OCI-LY7 (cell line): ENCODE data around the gene MAX. TPM values are rescaled to one million over a fixed set of nuclear protein-coding genes. Genes with fewer than 3 reads are reported as not detected.

Experiments used
- BruUV-seq: library from RNA; stranded (reverse); fragments of 400-500 nt; replicated peaks from 2 replicates; lab custom pipeline; 2021; lab: Mats Ljungman, UMichigan
- CTCF ChIA-PET: fragments of 300-600 bp; sonication (Branson Sonifier 250); formaldehyde crosslinking; loops from one replicate; lab custom pipeline; 2022; ENCODE audit warnings: antibody characterized with exemption; ENCODE audit not compliant: unreplicated experiment; lab: Charles Lee
- POLR2A ChIA-PET: fragments of 300-600 bp; sonication (Branson Sonifier 250); formaldehyde crosslinking; loops from one replicate; lab custom pipeline; 2022; ENCODE audit warnings: antibody characterized with exemption; lab: Charles Lee
- DNase-seq: peaks from one replicate; pipeline ENCODE4 v3.0.0-alpha.2; 2015; ENCODE audit warnings: low spot score
- H2AFZ ChIP-seq: fragments of 200-600 bp; sonication (generic), shearing (Covaris generic); 2 replicates; pipeline ENCODE4 v1.6.1; 2014; ENCODE audit warnings: mild to moderate bottlenecking, antibody characterized with exemption, low read length, moderate library complexity
- H3K27ac ChIP-seq: fragments of 200-600 bp; sonication (generic); 2 replicates; pipeline ENCODE4 v1.5.1; 2014; ENCODE audit warnings: mixed run types, low read depth, mild to moderate bottlenecking, moderate library complexity, low read length, inconsistent platforms; ENCODE audit not compliant: poor library complexity, severe bottlenecking
- H3K36me3 ChIP-seq: fragments of 200-600 bp; sonication (generic); 2 replicates; pipeline ENCODE4 v1.6.1; 2014; ENCODE audit warnings: mild to moderate bottlenecking, antibody characterized with exemption, low read length, moderate library complexity, mixed read lengths; ENCODE audit not compliant: insufficient read depth
- H3K4me1 ChIP-seq: fragments of 200-600 bp; sonication (generic); 2 replicates; pipeline ENCODE4 v1.5.1; 2014; ENCODE audit warnings: mild to moderate bottlenecking, low read length; ENCODE audit not compliant: insufficient read depth, poor library complexity, severe bottlenecking
- H3K4me2 ChIP-seq: fragments of 200-600 bp; sonication (generic); 2 replicates; pipeline ENCODE4 v1.6.1; 2014; ENCODE audit warnings: mild to moderate bottlenecking, low read length
- H3K4me3 ChIP-seq: fragments of 200-600 bp; sonication (generic); 2 replicates; pipeline ENCODE4 v1.5.1; 2014; ENCODE audit warnings: mild to moderate bottlenecking, low read depth, low read length; ENCODE audit not compliant: poor library complexity, severe bottlenecking
- H3K79me2 ChIP-seq: fragments of 200-600 bp; sonication (generic); 2 replicates; pipeline ENCODE4 v1.6.1; 2016; ENCODE audit warnings: low read depth, mild to moderate bottlenecking, low read length, moderate library complexity, mixed read lengths; ENCODE audit not compliant: insufficient read depth
- H3K9me2 ChIP-seq: fragments of 200-600 bp; sonication (generic); 2 replicates; pipeline ENCODE4 v1.6.1; 2016; ENCODE audit warnings: mild to moderate bottlenecking, low read length, mixed read lengths; ENCODE audit not compliant: insufficient read depth
- H3K9me3 ChIP-seq: fragments of 200-600 bp; sonication (generic); 2 replicates; pipeline ENCODE4 v1.6.1; 2014; ENCODE audit warnings: mild to moderate bottlenecking, mixed run types, low read length, mixed read lengths
- H4K20me1 ChIP-seq: fragments of 200-600 bp; sonication (generic); 2 replicates; pipeline ENCODE4 v1.6.1; 2014; ENCODE audit warnings: mild to moderate bottlenecking, antibody characterized with exemption, low read length, moderate library complexity, mixed read lengths; ENCODE audit not compliant: insufficient read depth
- EZH2phosphoT487 ChIP-seq: fragments of 200-600 bp; sonication (generic); IDR thresholded peaks from 2 replicates; pipeline ENCODE4 v1.6.1; 2018; ENCODE audit warnings: low read depth, borderline replicate concordance, mild to moderate bottlenecking, mixed run types, antibody characterized with exemption, low read length, moderate library complexity, mixed read lengths
- intact Hi-C: fragments of 100-400 bp; cut with micrococcal nuclease; formaldehyde crosslinking; loops from one replicate; pipeline ENCODE4 v1.10.0; 2022; ENCODE audit not compliant: unreplicated experiment
- total RNA-seq, 2 experiments: library from RNA; depleted of rRNA in 1 of 2; stranded (reverse); fragments of >200 nt in 1 of 2; shearing (Covaris generic) in 1 of 2; gene quantifications; 2 replicates each; pipeline ENCODE4 v1.2.3, GENCODE V29; 2014 to 2022
- TF ChIP-seq, protein P1 (sequence below): fragments of 200-600 bp; sonication (generic); conservative IDR thresholded peaks from 2 replicates; pipeline ENCODE4 v1.5.1; 2014; ENCODE audit warnings: mild to moderate bottlenecking, antibody characterized with exemption, low read length, moderate library complexity, mixed read lengths

MAX gene
- total RNA-seq, 2 experiments from 2014 or later, result 58.3 to 94.1 TPM

- TF ChIP-seq EZH2phosphoT487, result no peak
- TF ChIP-seq, protein P1, sequence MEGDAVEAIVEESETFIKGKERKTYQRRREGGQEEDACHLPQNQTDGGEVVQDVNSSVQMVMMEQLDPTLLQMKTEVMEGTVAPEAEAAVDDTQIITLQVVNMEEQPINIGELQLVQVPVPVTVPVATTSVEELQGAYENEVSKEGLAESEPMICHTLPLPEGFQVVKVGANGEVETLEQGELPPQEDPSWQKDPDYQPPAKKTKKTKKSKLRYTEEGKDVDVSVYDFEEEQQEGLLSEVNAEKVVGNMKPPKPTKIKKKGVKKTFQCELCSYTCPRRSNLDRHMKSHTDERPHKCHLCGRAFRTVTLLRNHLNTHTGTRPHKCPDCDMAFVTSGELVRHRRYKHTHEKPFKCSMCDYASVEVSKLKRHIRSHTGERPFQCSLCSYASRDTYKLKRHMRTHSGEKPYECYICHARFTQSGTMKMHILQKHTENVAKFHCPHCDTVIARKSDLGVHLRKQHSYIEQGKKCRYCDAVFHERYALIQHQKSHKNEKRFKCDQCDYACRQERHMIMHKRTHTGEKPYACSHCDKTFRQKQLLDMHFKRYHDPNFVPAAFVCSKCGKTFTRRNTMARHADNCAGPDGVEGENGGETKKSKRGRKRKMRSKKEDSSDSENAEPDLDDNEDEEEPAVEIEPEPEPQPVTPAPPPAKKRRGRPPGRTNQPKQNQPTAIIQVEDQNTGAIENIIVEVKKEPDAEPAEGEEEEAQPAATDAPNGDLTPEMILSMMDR, result no peak
- H2AFZ ChIP-seq, result no peak overlapping the region
- no peak overlapping the region for H3K4me3 ChIP-seq
- H3K36me3 ChIP-seq, result peaks cover 13% of the 10 kb centered on the region
- H3K27ac ChIP-seq, result no peak overlapping the region
- H4K20me1 ChIP-seq, result no peaks in the 10 kb centered on the region
- ChIA-PET CTCF (no interaction called here), POLR2A (interaction anchor here (0.7 kb wide), 1 partner anchor 452 kb away, joined by 9 read pairs; no protein-coding TSS in a partner anchor)
- intact Hi-C loops, result no loop called here
- H3K9me2 ChIP-seq, result no peaks in the 10 kb centered on the region
- no peak for DNase-seq
- no peaks in the 10 kb centered on the region for H3K79me2 ChIP-seq
- H3K9me3 ChIP-seq, result no peaks in the 10 kb centered on the region
- no TSS peak for BruUV-seq
- no peak overlapping the region for H3K4me2 ChIP-seq
- no peaks in the 10 kb centered on the region for H3K4me1 ChIP-seq
Observed at GRCh38 chr14:65041434-65041915, 60.8 kb downstream of the MAX start.

DNA sequence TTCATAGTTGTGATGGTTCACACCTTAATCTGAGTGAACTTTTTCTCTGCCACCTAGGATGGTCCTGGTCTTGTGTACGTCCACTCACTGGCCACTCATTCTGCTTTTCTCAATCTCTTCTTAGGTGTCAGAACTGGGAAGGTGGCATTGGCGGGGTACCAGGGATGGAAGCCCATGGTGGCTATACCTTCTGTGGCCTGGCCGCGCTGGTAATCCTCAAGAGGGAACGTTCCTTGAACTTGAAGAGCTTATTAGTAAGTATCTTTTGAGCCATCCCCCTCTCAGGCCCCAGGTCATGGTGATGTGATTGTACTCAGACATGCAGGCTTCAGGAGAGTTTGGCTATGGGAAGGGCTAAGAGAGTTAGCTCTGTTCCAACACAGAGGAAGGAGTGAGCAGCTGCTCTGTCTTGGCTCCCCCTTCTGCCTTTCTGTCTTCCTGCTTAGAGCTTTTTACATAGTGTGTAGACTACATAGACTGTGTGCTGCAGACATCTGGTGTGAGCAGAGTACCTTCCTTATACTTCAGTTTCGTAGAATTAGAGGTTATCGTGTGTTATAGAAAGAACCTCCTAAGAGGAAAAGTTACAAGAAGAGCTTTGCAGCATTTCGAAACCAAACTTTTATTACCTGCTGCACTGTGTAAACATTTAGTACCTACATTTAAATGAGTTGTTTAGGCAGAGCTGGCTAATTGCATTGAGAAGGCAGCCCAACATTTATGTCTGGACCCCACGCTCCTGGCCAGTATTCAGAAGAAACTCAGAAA lies 61.5 kb downstream of the MAX start:
- Histone ChIP-seq H3K79me2 (no peaks in the 10 kb centered on the region), H3K9me2 (no peaks in the 10 kb centered on the region), H3K9me3 (no peaks in the 10 kb centered on the region), H4K20me1 (no peaks in the 10 kb centered on the region), H3K36me3 (peaks cover 13% of the 10 kb centered on the region), H3K4me2 (no peak overlapping the region), H3K4me1 (no peaks in the 10 kb centered on the region), H3K27ac (no peak overlapping the region), H2AFZ (no peak overlapping the region), H3K4me3 (no peak overlapping the region)
- intact Hi-C loops, result no loop called here
- DNase-seq, result no peak
- TF ChIP-seq, protein P1, result no peak
- no peak for TF ChIP-seq EZH2phosphoT487
- CTCF ChIA-PET, result no interaction called here
- no TSS peak for BruUV-seq
- POLR2A ChIA-PET, result interaction anchor here (0.6 to 1.4 kb wide), 2 partner anchors 11 to 79 kb away, joined by 3 read pairs; no protein-coding TSS in a partner anchor

DNA sequence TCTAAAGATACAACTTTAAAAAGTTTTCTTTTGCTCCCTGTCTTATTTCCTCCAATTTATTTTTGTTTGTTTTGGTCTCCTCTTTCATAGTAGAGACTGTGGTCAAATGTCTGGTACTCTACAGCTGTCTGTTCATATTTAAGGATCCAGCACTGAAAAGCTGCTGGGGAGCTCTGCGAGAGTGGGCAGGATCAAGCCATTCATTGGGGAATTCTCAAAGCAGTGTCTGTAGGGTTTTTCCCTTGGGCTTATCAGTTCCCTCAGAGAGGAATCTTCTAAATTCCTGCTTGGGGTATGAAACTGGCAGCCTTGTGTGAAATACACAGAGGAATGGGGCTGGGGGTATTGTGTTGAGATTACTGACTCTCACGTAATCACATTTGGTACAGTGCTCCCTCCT lies 63.4 kb downstream of the MAX start:
- H3K9me3 ChIP-seq, result no peaks in the 10 kb centered on the region
- no peaks in the 10 kb centered on the region for H3K79me2 ChIP-seq
- H3K4me2 ChIP-seq, result no peak overlapping the region
- POLR2A ChIA-PET, result no interaction called here
- H3K9me2 ChIP-seq, result no peaks in the 10 kb centered on the region
- H3K4me1 ChIP-seq, result no peaks in the 10 kb centered on the region
- no peak overlapping the region for H2AFZ ChIP-seq
- no peak overlapping the region for H3K27ac ChIP-seq
- no peaks in the 10 kb centered on the region for H4K20me1 ChIP-seq
- TF ChIP-seq, protein P1, result no peak
- TF ChIP-seq EZH2phosphoT487, result no peak
- intact Hi-C loops, result no loop called here
- peaks cover 17% of the 10 kb centered on the region for H3K36me3 ChIP-seq
- CTCF ChIA-PET, result no interaction called here
- DNase-seq, result no peak
- H3K4me3 ChIP-seq, result no peak overlapping the region
- BruUV-seq, result no TSS peak
